ENCODE results near the gene ZNF639. TPM values are rescaled to one million over a fixed set of nuclear protein-coding genes. Genes with fewer than 3 reads are reported as not detected.

The ZNF639 gene
- total RNA-seq, 1 experiment from 2014 or later: 47.5 TPM

DNA sequence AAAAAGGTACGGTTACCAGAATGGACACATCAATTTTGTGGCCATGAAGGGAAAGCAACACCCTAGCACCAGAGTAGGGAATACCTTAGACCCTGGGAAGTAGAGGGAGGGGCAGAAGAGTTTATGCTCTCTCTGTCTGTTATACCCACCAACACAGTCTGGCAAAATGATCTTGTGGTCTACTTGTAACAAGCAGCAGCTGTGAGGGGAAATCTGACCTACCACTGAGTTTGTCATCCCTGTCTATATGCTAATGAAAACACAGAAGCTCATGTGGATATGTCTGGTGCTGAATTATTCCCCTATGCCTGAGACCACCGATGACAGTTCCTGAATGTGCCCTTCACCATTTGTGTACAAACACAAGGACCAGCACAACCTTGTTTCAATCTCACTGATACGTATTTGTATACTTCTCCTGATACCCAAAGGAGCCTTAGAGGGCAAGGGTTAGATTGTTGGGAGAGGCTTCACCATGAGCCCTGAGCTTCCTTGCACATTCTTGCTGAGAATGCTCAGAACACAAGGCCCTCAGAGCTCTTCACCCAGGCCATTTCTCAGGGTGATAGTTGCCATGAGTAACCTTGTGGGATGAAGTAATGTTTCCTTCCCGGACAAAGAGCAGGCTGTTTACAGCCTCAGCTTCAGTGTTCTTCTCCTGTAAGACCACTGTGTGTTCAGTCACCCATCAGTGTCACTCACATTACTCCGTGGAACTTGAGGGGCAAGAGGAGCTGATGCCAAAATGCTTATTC, 24.7 kb upstream of the ZNF639 start:
- no peak overlapping the region for H3K9ac ChIP-seq (ENCODE audit: low read length)
- H3K27ac ChIP-seq (ENCODE audit: low read depth, low read length): no peak overlapping the region
- no peaks in the 10 kb centered on the region for H4K20me1 ChIP-seq (ENCODE audit: insufficient read depth)
- no peaks in the 10 kb centered on the region for H3K4me1 ChIP-seq (ENCODE audit: control insufficient read depth in 1 of 2, insufficient read depth in 2 of 2, low read length in 2 of 2)
- H2AFZ ChIP-seq (ENCODE audit: low read depth, low read length, poor library complexity, severe bottlenecking): no peak overlapping the region
- no peak for ATAC-seq
- intact Hi-C loops (cut with micrococcal nuclease): no loop called here
- H3K9me2 ChIP-seq (ENCODE audit: insufficient read depth): peaks cover 3% of the 10 kb centered on the region; the same call in 1 of the 2 replicates
- no peaks in the 10 kb centered on the region for H3K79me2 ChIP-seq (ENCODE audit: insufficient read depth, low read length)
- no peaks in the 10 kb centered on the region for H3K36me3 ChIP-seq (ENCODE audit: control insufficient read depth in 1 of 2, insufficient read depth in 2 of 2, low read length in 2 of 2)
- TF ChIP-seq POLR2AphosphoS5 (IDR thresholded peaks at IDR 0.05; ENCODE audit: low read depth, low read length): no peak
- TF ChIP-seq, protein P1, sequence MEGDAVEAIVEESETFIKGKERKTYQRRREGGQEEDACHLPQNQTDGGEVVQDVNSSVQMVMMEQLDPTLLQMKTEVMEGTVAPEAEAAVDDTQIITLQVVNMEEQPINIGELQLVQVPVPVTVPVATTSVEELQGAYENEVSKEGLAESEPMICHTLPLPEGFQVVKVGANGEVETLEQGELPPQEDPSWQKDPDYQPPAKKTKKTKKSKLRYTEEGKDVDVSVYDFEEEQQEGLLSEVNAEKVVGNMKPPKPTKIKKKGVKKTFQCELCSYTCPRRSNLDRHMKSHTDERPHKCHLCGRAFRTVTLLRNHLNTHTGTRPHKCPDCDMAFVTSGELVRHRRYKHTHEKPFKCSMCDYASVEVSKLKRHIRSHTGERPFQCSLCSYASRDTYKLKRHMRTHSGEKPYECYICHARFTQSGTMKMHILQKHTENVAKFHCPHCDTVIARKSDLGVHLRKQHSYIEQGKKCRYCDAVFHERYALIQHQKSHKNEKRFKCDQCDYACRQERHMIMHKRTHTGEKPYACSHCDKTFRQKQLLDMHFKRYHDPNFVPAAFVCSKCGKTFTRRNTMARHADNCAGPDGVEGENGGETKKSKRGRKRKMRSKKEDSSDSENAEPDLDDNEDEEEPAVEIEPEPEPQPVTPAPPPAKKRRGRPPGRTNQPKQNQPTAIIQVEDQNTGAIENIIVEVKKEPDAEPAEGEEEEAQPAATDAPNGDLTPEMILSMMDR (IDR thresholded peaks at IDR 0.05 in 2 of 3, conservative IDR thresholded peaks at IDR 0.05 in 1 of 3; ENCODE audit: borderline replicate concordance in 1 of 3, insufficient read depth in 1 of 3, low read depth in 2 of 3, low read length in 2 of 3): no peak
- no peak for TF ChIP-seq ATF3 (IDR thresholded peaks at IDR 0.05)
- TF ChIP-seq CBX3 (IDR thresholded peaks at IDR 0.05; ENCODE audit: low read depth): no peak
- no peak for TF ChIP-seq ZNF274 (IDR thresholded peaks at IDR 0.05; ENCODE audit: low read depth, low read length)
- no peak for TF ChIP-seq POLR2A (IDR thresholded peaks at IDR 0.05; ENCODE audit: borderline replicate concordance, extremely low read depth, insufficient read depth, insufficient read length)
- TF ChIP-seq EGR1 (IDR thresholded peaks at IDR 0.05; ENCODE audit: low read depth): no peak
- TF ChIP-seq SIN3A (IDR thresholded peaks at IDR 0.05; ENCODE audit: low read depth): no peak
- TF ChIP-seq FOSL1 (IDR thresholded peaks at IDR 0.05; ENCODE audit: low read depth): no peak
- no peak for TF ChIP-seq SRF (IDR thresholded peaks at IDR 0.05; ENCODE audit: low read depth)
- no peak for TF ChIP-seq YY1 (IDR thresholded peaks at IDR 0.05; ENCODE audit: extremely low read depth, insufficient replicate concordance, low read depth, low read length)
- no peak for TF ChIP-seq RAD21 (IDR thresholded peaks at IDR 0.05; ENCODE audit: low read depth)
- no peak for TF ChIP-seq JUND (IDR thresholded peaks at IDR 0.05)
- TF ChIP-seq SP1 (IDR thresholded peaks at IDR 0.05; ENCODE audit: low read depth): no peak
- TF ChIP-seq, protein P2, sequence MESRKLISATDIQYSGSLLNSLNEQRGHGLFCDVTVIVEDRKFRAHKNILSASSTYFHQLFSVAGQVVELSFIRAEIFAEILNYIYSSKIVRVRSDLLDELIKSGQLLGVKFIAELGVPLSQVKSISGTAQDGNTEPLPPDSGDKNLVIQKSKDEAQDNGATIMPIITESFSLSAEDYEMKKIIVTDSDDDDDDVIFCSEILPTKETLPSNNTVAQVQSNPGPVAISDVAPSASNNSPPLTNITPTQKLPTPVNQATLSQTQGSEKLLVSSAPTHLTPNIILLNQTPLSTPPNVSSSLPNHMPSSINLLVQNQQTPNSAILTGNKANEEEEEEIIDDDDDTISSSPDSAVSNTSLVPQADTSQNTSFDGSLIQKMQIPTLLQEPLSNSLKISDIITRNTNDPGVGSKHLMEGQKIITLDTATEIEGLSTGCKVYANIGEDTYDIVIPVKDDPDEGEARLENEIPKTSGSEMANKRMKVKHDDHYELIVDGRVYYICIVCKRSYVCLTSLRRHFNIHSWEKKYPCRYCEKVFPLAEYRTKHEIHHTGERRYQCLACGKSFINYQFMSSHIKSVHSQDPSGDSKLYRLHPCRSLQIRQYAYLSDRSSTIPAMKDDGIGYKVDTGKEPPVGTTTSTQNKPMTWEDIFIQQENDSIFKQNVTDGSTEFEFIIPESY (IDR thresholded peaks at IDR 0.05; ENCODE audit: extremely low read depth, insufficient replicate concordance, low read length): no peak
- no peak for TF ChIP-seq MAX (IDR thresholded peaks at IDR 0.05)
- TF ChIP-seq, protein P3, sequence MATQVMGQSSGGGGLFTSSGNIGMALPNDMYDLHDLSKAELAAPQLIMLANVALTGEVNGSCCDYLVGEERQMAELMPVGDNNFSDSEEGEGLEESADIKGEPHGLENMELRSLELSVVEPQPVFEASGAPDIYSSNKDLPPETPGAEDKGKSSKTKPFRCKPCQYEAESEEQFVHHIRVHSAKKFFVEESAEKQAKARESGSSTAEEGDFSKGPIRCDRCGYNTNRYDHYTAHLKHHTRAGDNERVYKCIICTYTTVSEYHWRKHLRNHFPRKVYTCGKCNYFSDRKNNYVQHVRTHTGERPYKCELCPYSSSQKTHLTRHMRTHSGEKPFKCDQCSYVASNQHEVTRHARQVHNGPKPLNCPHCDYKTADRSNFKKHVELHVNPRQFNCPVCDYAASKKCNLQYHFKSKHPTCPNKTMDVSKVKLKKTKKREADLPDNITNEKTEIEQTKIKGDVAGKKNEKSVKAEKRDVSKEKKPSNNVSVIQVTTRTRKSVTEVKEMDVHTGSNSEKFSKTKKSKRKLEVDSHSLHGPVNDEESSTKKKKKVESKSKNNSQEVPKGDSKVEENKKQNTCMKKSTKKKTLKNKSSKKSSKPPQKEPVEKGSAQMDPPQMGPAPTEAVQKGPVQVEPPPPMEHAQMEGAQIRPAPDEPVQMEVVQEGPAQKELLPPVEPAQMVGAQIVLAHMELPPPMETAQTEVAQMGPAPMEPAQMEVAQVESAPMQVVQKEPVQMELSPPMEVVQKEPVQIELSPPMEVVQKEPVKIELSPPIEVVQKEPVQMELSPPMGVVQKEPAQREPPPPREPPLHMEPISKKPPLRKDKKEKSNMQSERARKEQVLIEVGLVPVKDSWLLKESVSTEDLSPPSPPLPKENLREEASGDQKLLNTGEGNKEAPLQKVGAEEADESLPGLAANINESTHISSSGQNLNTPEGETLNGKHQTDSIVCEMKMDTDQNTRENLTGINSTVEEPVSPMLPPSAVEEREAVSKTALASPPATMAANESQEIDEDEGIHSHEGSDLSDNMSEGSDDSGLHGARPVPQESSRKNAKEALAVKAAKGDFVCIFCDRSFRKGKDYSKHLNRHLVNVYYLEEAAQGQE (IDR thresholded peaks at IDR 0.05; ENCODE audit: low read depth): no peak
- no peak for TF ChIP-seq TCF7L2 (IDR thresholded peaks at IDR 0.05; ENCODE audit: borderline replicate concordance, extremely low read depth, insufficient read depth, insufficient read length)
- ChIA-PET CTCF (no interaction called here), RAD21 (ENCODE audit: low non-redundant PET in 1 of 2, low total read pairs in 2 of 2, uncharacterized antibody in 2 of 2, unreplicated experiment in 2 of 2) (no interaction called here), POLR2A (no interaction called here)
- H3K9me3 ChIP-seq (ENCODE audit: control insufficient read depth in 1 of 2, insufficient read depth in 1 of 2, low read depth in 1 of 2, low read length in 2 of 2): peaks cover 0 to 3% of the 10 kb centered on the region in 2 experiments; a peak in 1 of 4 replicates
- no peak overlapping the region for H3K4me2 ChIP-seq (ENCODE audit: low read length)
- BruUV-seq (replicated peaks): no TSS peak
- no peak for DNase-seq (ENCODE audit: low read depth, low spot score)
- H3K4me3 ChIP-seq (replicated peaks in 1 of 2; ENCODE audit: low read depth in 1 of 2, low read length in 2 of 2): no peak overlapping the region
- H3K27me3 ChIP-seq (ENCODE audit: insufficient read depth, low read length): no peaks in the 10 kb centered on the region
